Naive B cell (primary cell): ENCODE measurements around the gene MSTO1. TPM values are rescaled to one million over a fixed set of nuclear protein-coding genes. Genes with fewer than 3 reads are reported as not detected.
"Not testable (repeated sequence)": the region's sequence is repeated elsewhere in the genome, so short reads cannot be mapped to it uniquely, and the experiment has no call there.

Source experiments
- ATAC-seq, 2 donors: fragments of 150-1000 bp; cut with Tn5 transposase; 2 replicates each; pipeline ENCODE4 v1.10.0; 2021; ENCODE audit warnings: low read depth in 2 of 2, mild to moderate bottlenecking in 2 of 2, moderate library complexity in 2 of 2
- DNase-seq: peaks from one replicate; pipeline ENCODE4 v3.0.0; 2022
- H3K27ac Mint-ChIP-seq, 6 donors: one replicate each; pipeline ENCODE4 v1.8.0; 2020 to 2022; ENCODE audit warnings: mild to moderate bottlenecking in 6 of 6, mixed read lengths in 6 of 6, moderate library complexity in 5 of 6, inconsistent platforms in 2 of 6
- H3K27me3 Mint-ChIP-seq, 3 donors: one replicate each; pipeline ENCODE4 v1.8.0; 2021 to 2022; ENCODE audit warnings: mixed read lengths in 3 of 3, mild to moderate bottlenecking in 1 of 3
- H3K36me3 Mint-ChIP-seq, 2 donors: one replicate each; pipeline ENCODE4 v1.8.0; 2020 to 2022; ENCODE audit warnings: mixed read lengths in 2 of 2, inconsistent platforms in 1 of 2, mild to moderate bottlenecking in 1 of 2
- H3K4me1 Mint-ChIP-seq, 3 donors: one replicate each; pipeline ENCODE4 v1.8.0; 2020 to 2022; ENCODE audit warnings: mixed read lengths in 3 of 3, inconsistent platforms in 1 of 3, mild to moderate bottlenecking in 1 of 3, moderate library complexity in 1 of 3
- H3K4me3 Mint-ChIP-seq, 8 donors: one replicate each; pipeline ENCODE4 v1.8.0; 2020 to 2022; ENCODE audit warnings: mild to moderate bottlenecking in 8 of 8, mixed read lengths in 8 of 8, moderate library complexity in 8 of 8, inconsistent platforms in 2 of 8
- H3K9me3 Mint-ChIP-seq, 7 donors: one replicate each; pipeline ENCODE4 v1.8.0; 2020 to 2022; ENCODE audit warnings: mixed read lengths in 7 of 7, mild to moderate bottlenecking in 5 of 7, inconsistent platforms in 2 of 7, moderate library complexity in 1 of 7
- polyA plus RNA-seq, 6 donors: library from polyadenylated mRNA; unstranded; fragments of 300-500 nt; fragmentation: Illumina TruSeq; gene quantifications; one replicate each; pipeline ENCODE4 v1.2.3, GENCODE V29; 2021; ENCODE audit warnings: low read depth in 6 of 6

The MSTO1 gene
- polyA plus RNA-seq, 6 donors from 2014 or later: 4.8 to 24.8 (median 12.8) TPM

GRCh38 chr1:155642559-155643180 is 32.7 kb downstream of the MSTO1 start:
- H3K4me3 Mint-ChIP-seq, ATAC-seq, DNase-seq, H3K4me1 Mint-ChIP-seq, H3K27ac Mint-ChIP-seq, H3K27me3 Mint-ChIP-seq: not testable (repeated sequence)
- Mint-ChIP-seq H3K36me3 (peaks cover 0 to 13% of the 10 kb centered on the region in 2 donors), H3K9me3 (peaks cover 7 to 31% (median 15%) of the 10 kb centered on the region in 7 donors)

- DNase-seq: no peak
- peaks cover 0 to under 1% (median 0%) of the 10 kb centered on the region in 3 donors for H3K4me1 Mint-ChIP-seq
- no peak overlapping the region for H3K27ac Mint-ChIP-seq
- no peak for ATAC-seq
- peaks cover 0 to 13% of the 10 kb centered on the region in 2 donors for H3K36me3 Mint-ChIP-seq
- H3K4me3 Mint-ChIP-seq: peak overlapping the region in 1 of 8 donors; percentile 37
- peaks cover 0 to 5% (median 0%) of the 10 kb centered on the region in 3 donors for H3K27me3 Mint-ChIP-seq
- H3K9me3 Mint-ChIP-seq: peaks cover 7 to 31% (median 15%) of the 10 kb centered on the region in 7 donors
Observed at GRCh38 chr1:155643230-155643629, 33.2 kb downstream of the MSTO1 start.

- Mint-ChIP-seq H3K4me1 (peaks cover 0 to 5% (median 4%) of the 10 kb centered on the region in 3 donors), H3K4me3 (no peak overlapping the region), H3K27ac (peak overlapping the region in 1 of 6 donors; percentile 51), H3K27me3 (peaks cover 0 to 10% (median 0%) of the 10 kb centered on the region in 3 donors), H3K36me3 (peaks cover 3 to 13% of the 10 kb centered on the region in 2 donors), H3K9me3 (peaks cover 7 to 31% (median 17%) of the 10 kb centered on the region in 7 donors)
- ATAC-seq (no peak), DNase-seq (no peak)
Observed at GRCh38 chr1:155645034-155645598, 35.1 kb downstream of the MSTO1 start.

GRCh38 chr1:155645648-155646047 is 35.6 kb downstream of the MSTO1 start:
- Mint-ChIP-seq H3K9me3 (peaks cover 7 to 31% (median 18%) of the 10 kb centered on the region in 7 donors), H3K36me3 (peaks cover 4 to 13% of the 10 kb centered on the region in 2 donors), H3K4me1 (peaks cover 0 to 5% (median 5%) of the 10 kb centered on the region in 3 donors), H3K27ac (no peak overlapping the region), H3K4me3 (no peak overlapping the region), H3K27me3 (peaks cover 0 to 10% (median 0%) of the 10 kb centered on the region in 3 donors)
- ATAC-seq: no peak
- no peak for DNase-seq

GRCh38 chr1:155646307-155646706 is 36.3 kb downstream of the MSTO1 start:
- ATAC-seq (no peak), DNase-seq (no peak)
- Mint-ChIP-seq H3K36me3 (peaks cover 4 to 12% of the 10 kb centered on the region in 2 donors), H3K27ac (no peak overlapping the region), H3K4me3 (no peak overlapping the region), H3K9me3 (peaks cover 7 to 29% (median 18%) of the 10 kb centered on the region in 7 donors), H3K4me1 (peaks cover 0 to 5% (median 5%) of the 10 kb centered on the region in 3 donors), H3K27me3 (peaks cover 0 to 10% (median 0%) of the 10 kb centered on the region in 3 donors)

GRCh38 chr1:155648207-155649147 is 38.5 kb downstream of the MSTO1 start:
- H3K4me3 Mint-ChIP-seq: no peak overlapping the region
- no peak for DNase-seq
- H3K27me3 Mint-ChIP-seq: peaks cover 0 to 5% (median 0%) of the 10 kb centered on the region in 3 donors
- peaks cover 0 to 5% (median 5%) of the 10 kb centered on the region in 3 donors for H3K4me1 Mint-ChIP-seq
- H3K36me3 Mint-ChIP-seq: peaks cover 0 to 4% of the 10 kb centered on the region in 2 donors
- ATAC-seq: no peak
- peaks cover 0 to 8% (median 2%) of the 10 kb centered on the region in 7 donors for H3K9me3 Mint-ChIP-seq
- H3K27ac Mint-ChIP-seq: peak overlapping the region in 3 of 6 donors; percentile 18 to 71 (median 66)

GRCh38 chr1:155649676-155650075 is 39.7 kb downstream of the MSTO1 start:
- Mint-ChIP-seq H3K36me3 (peaks cover 0 to 4% of the 10 kb centered on the region in 2 donors), H3K9me3 (peaks cover 0 to 5% (median 2%) of the 10 kb centered on the region in 7 donors), H3K27me3 (peaks cover 0 to 5% (median 0%) of the 10 kb centered on the region in 3 donors), H3K4me3 (no peak overlapping the region), H3K4me1 (peaks cover 0 to 5% (median 5%) of the 10 kb centered on the region in 3 donors), H3K27ac (no peak overlapping the region)
- DNase-seq (peak; percentile 5), ATAC-seq (peak; percentile 40 to 46)

- H3K4me1 Mint-ChIP-seq: peaks cover 0 to 5% (median 5%) of the 10 kb centered on the region in 3 donors
- H3K27me3 Mint-ChIP-seq: peaks cover 0 to 5% (median 0%) of the 10 kb centered on the region in 3 donors
- DNase-seq (no peak), ATAC-seq (no peak)
- peaks cover 0 to 4% of the 10 kb centered on the region in 2 donors for H3K36me3 Mint-ChIP-seq
- peaks cover 0 to 5% (median 2%) of the 10 kb centered on the region in 7 donors for H3K9me3 Mint-ChIP-seq
- no peak overlapping the region for H3K27ac Mint-ChIP-seq
- H3K4me3 Mint-ChIP-seq: no peak overlapping the region
Observed at GRCh38 chr1:155650231-155650757, 40.3 kb downstream of the MSTO1 start.

- peaks cover 0 to 4% of the 10 kb centered on the region in 2 donors for H3K36me3 Mint-ChIP-seq
- peaks cover 0 to 5% (median 2%) of the 10 kb centered on the region in 7 donors for H3K9me3 Mint-ChIP-seq
- no peak for DNase-seq
- H3K27ac Mint-ChIP-seq: no peak overlapping the region
- H3K4me1 Mint-ChIP-seq: peaks cover 0 to 5% (median 5%) of the 10 kb centered on the region in 3 donors
- no peak for ATAC-seq
- peaks cover 0 to 5% (median 0%) of the 10 kb centered on the region in 3 donors for H3K27me3 Mint-ChIP-seq
- H3K4me3 Mint-ChIP-seq: no peak overlapping the region
Observed at GRCh38 chr1:155651861-155652661, 42.0 kb downstream of the MSTO1 start.

- Mint-ChIP-seq H3K27me3 (peaks cover 0 to 5% (median 0%) of the 10 kb centered on the region in 3 donors), H3K36me3 (peaks cover under 1 to 4% of the 10 kb centered on the region in 2 donors), H3K9me3 (peaks cover 0 to 5% (median 2%) of the 10 kb centered on the region in 7 donors), H3K4me1 (peaks cover 2 to 5% (median 5%) of the 10 kb centered on the region in 3 donors), H3K27ac (no peak overlapping the region), H3K4me3 (peak overlapping the region in 1 of 8 donors; percentile 56)
- no peak for DNase-seq
- no peak for ATAC-seq
Observed at GRCh38 chr1:155652951-155653350, 42.9 kb downstream of the MSTO1 start.

- Mint-ChIP-seq H3K9me3 (no peaks in the 10 kb centered on the region), H3K27me3 (no peaks in the 10 kb centered on the region), H3K4me1 (peaks cover 0 to 6% (median 0%) of the 10 kb centered on the region in 3 donors), H3K27ac (peak overlapping the region in 1 of 6 donors; percentile 30), H3K36me3 (peaks cover 17 to 33% of the 10 kb centered on the region in 2 donors), H3K4me3 (no peak overlapping the region)
- ATAC-seq (no peak), DNase-seq (no peak)
Observed at GRCh38 chr1:155657463-155657862, 47.4 kb downstream of the MSTO1 start.

GRCh38 chr1:155661239-155661638 is 51.2 kb downstream of the MSTO1 start:
- not testable (repeated sequence) for H3K9me3 Mint-ChIP-seq, H3K4me1 Mint-ChIP-seq, H3K27me3 Mint-ChIP-seq, DNase-seq, ATAC-seq, H3K4me3 Mint-ChIP-seq
- Mint-ChIP-seq H3K27ac (peak overlapping the region in 1 of 6 donors; percentile 72), H3K36me3 (peaks cover 23 to 41% of the 10 kb centered on the region in 2 donors)
